ENCODE results near the gene PDE12. TPM values are rescaled to one million over a fixed set of nuclear protein-coding genes. Genes with fewer than 3 reads are reported as not detected.

The PDE12 gene
- total RNA-seq, 1 donor from 2014 or later = 15.4 TPM

DNA sequence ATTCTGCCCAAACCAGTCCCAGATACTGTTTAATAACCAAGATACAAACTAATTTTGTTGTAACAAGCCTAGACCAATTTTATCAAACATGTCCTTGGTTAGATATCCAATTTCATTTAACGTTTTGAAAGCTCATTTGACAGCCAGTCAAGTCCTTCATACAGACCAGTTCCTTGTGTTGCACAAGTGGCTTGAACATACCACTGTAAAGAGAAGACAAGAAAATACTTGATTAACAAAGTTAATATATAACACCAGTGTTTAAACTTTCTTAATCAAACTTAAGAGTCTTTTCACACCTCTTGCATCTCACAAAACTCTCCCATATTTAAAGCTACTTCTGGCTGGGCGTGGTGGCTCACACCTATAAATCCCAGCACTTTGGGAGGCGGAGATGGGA, 16.0 kb downstream of the PDE12 start:
- H3K27me3 Mint-ChIP-seq = no peaks in the 10 kb centered on the region
- no peak overlapping the region for H3K27ac Mint-ChIP-seq
- TF ChIP-seq, protein P1, sequence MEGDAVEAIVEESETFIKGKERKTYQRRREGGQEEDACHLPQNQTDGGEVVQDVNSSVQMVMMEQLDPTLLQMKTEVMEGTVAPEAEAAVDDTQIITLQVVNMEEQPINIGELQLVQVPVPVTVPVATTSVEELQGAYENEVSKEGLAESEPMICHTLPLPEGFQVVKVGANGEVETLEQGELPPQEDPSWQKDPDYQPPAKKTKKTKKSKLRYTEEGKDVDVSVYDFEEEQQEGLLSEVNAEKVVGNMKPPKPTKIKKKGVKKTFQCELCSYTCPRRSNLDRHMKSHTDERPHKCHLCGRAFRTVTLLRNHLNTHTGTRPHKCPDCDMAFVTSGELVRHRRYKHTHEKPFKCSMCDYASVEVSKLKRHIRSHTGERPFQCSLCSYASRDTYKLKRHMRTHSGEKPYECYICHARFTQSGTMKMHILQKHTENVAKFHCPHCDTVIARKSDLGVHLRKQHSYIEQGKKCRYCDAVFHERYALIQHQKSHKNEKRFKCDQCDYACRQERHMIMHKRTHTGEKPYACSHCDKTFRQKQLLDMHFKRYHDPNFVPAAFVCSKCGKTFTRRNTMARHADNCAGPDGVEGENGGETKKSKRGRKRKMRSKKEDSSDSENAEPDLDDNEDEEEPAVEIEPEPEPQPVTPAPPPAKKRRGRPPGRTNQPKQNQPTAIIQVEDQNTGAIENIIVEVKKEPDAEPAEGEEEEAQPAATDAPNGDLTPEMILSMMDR (IDR thresholded peaks at IDR 0.05; ENCODE audit: unreplicated experiment) = no peak
- H3K4me1 Mint-ChIP-seq (ENCODE audit: low read depth) = peaks cover 7% of the 10 kb centered on the region
- H3K36me3 Mint-ChIP-seq (ENCODE audit: insufficient read depth) = peaks cover 35% of the 10 kb centered on the region
- H3K4me3 Mint-ChIP-seq (ENCODE audit: low read depth) = no peak overlapping the region
- no peaks in the 10 kb centered on the region for H3K9me3 Mint-ChIP-seq (ENCODE audit: low read depth)
- no peak for DNase-seq (ENCODE audit: low spot score, unreplicated experiment)

DNA sequence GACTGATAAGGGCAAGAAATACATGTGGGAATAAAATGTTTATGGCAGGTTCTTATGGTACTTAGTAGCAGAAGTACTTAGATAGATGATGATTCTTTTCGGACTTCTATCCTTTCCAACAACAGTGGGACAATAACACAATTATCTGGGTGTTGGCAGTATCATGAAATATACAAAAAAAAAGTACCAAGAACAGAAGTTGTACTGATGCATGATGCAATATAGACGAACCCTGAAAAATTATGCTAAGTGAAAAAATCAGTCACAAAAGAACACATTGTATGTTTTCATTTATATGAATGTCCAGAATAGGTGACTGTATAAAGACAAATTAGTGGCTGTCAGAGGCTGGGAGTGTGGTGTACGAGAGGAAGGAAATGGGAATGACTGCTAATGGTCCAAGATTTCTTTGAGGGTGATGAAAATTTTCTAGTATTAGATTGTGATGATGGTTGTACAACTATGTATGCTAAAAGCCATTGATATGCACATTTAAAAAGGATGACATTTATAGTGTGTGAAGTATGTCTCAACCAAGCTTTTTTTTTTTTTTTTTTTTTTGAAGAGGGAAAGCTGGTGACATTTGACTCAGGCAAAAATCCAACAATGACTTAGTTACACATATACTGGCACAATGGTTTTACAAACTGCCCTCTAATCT, 20.0 kb downstream of the PDE12 start:
- Mint-ChIP-seq H3K36me3 (ENCODE audit: insufficient read depth) (peaks cover 45% of the 10 kb centered on the region), H3K27ac (peak overlapping the region; percentile 55), H3K9me3 (ENCODE audit: low read depth) (no peaks in the 10 kb centered on the region), H3K27me3 (no peaks in the 10 kb centered on the region), H3K4me1 (ENCODE audit: low read depth) (peaks cover 17% of the 10 kb centered on the region), H3K4me3 (ENCODE audit: low read depth) (no peak overlapping the region)
- TF ChIP-seq, protein P1 (IDR thresholded peaks at IDR 0.05; ENCODE audit: unreplicated experiment) = no peak
- no peak for DNase-seq (ENCODE audit: low spot score, unreplicated experiment)

GRCh38 chr3:57577801-57578200, 21.7 kb downstream of the PDE12 start:
- TF ChIP-seq, protein P1 (IDR thresholded peaks at IDR 0.05; ENCODE audit: unreplicated experiment) = no peak
- peak overlapping the region; percentile 88 for H3K27ac Mint-ChIP-seq
- no peak for DNase-seq (ENCODE audit: low spot score, unreplicated experiment)
- H3K27me3 Mint-ChIP-seq = no peaks in the 10 kb centered on the region
- peaks cover 36% of the 10 kb centered on the region for H3K36me3 Mint-ChIP-seq (ENCODE audit: insufficient read depth)
- peaks cover 19% of the 10 kb centered on the region for H3K4me1 Mint-ChIP-seq (ENCODE audit: low read depth)
- no peaks in the 10 kb centered on the region for H3K9me3 Mint-ChIP-seq (ENCODE audit: low read depth)
- H3K4me3 Mint-ChIP-seq (ENCODE audit: low read depth) = no peak overlapping the region

DNA sequence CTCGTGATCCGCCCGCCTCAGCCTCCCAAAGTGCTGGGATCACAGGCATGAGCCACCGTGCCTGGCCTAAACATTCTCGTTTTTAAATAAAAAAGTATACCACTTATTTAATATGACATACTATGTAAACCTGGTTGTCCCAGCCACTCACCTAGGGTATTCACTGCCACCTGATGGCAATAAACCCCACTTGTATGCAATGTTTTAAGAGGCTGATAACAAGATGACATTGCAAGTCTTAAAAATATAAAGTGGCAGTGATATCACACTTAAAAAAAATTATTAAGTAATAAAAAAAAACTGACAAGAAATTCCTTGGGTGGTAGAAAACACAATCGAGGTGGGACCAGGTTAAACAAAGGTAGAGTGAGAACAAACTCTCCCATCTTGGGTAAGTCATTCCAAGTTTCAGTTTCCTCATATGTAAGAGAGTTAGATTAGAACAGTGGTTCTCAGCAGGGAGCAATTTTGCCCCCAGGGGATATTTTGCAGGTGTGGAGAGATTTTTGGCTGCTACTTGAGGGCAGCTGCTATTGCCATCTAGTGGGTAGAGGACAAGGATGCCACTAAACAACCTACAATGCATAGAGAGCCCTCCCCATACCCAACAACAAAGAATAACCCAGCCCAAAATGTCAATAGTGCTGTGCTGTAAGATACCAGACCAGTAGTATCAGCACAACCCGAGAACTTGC, 26.5 kb downstream of the PDE12 start:
- Mint-ChIP-seq H3K4me1 (ENCODE audit: low read depth) (peaks cover 25% of the 10 kb centered on the region), H3K4me3 (ENCODE audit: low read depth) (no peak overlapping the region), H3K27ac (peak overlapping the region; percentile 56), H3K9me3 (ENCODE audit: low read depth) (no peaks in the 10 kb centered on the region), H3K36me3 (ENCODE audit: insufficient read depth) (peaks cover 17% of the 10 kb centered on the region), H3K27me3 (no peaks in the 10 kb centered on the region)
- TF ChIP-seq, protein P1 (IDR thresholded peaks at IDR 0.05; ENCODE audit: unreplicated experiment) = peak; percentile 26
- no peak for DNase-seq (ENCODE audit: low spot score, unreplicated experiment)

DNA sequence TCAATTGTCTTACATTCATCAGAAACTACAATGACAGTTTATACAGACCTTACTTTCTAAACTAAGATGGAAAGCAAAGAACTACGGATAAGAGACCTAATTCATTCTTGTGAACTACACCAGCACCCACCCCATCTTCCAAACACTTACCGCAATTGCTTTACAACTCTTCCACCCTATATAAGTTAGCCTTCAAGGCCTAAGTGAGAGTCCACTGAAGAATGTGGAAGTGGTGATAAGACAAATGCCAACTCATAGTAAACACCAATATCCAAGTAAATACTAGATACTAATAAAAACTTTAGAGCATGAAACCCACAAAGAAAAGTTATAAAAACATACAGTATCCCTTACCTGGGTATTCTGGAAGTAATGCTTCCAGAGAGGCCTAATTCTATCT, 27.5 kb downstream of the PDE12 start:
- DNase-seq (ENCODE audit: low spot score, unreplicated experiment) = no peak
- Mint-ChIP-seq H3K4me1 (ENCODE audit: low read depth) (peaks cover 22% of the 10 kb centered on the region), H3K27ac (peak overlapping the region; percentile 56), H3K9me3 (ENCODE audit: low read depth) (no peaks in the 10 kb centered on the region), H3K27me3 (no peaks in the 10 kb centered on the region), H3K4me3 (ENCODE audit: low read depth) (no peak overlapping the region), H3K36me3 (ENCODE audit: insufficient read depth) (peaks cover 15% of the 10 kb centered on the region)
- TF ChIP-seq, protein P1 (IDR thresholded peaks at IDR 0.05; ENCODE audit: unreplicated experiment) = no peak

Measured in progenitor cell of endocrine pancreas (in vitro differentiated cells).